GM21717 (cell line): ENCODE data around the gene ESRRG.

Experiments
- ATAC-seq: cut with Tn5 transposase; IDR thresholded peaks from one replicate; pipeline ENCODE4 v1.9.1; 2021; ENCODE audit warnings: mild to moderate bottlenecking, moderate library complexity; ENCODE audit not compliant: unreplicated experiment

ESRRG gene

GRCh38 chr1:216632980-216633379, 90.2 kb downstream of the ESRRG start:
- no peak for ATAC-seq

- no peak for ATAC-seq
Observed at GRCh38 chr1:216630532-216630931, 92.7 kb downstream of the ESRRG start.

GRCh38 chr1:216627252-216627651, 96.0 kb downstream of the ESRRG start:
- no peak for ATAC-seq

DNA sequence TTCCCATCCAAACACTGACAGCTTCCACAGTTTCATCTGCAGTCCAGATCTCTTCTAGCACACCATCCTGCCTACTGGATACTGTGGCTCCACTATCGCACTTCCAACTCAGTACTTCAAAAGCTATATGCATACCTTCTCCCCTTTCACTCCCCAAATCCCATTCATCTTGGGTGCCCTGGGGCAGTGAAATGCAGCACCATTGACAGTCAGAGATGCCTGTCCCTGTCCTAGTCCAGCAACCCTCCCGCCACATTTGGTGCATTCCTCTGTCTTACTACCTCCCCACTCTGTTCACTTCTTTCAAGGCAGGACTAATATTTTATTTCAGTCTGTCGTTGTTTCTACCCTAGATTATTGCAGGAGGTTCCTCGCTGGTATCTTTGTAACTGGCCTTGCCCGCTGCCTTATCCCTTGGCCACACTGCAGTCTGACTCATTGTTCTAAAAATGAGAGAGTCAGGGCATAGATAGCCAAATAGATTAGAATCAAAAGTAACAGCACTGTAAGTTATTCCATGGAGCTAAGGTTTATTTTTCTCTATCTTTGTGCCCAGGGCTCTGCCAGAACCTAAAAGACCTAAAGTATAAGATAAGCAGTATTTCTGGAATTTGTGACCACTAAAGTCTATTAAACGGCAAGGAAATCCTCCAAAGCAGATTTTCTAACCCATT, 96.7 kb downstream of the ESRRG start:
- no peak for ATAC-seq

- ATAC-seq: no peak
Observed at GRCh38 chr1:216621536-216621935, 101.7 kb downstream of the ESRRG start.

- no peak for ATAC-seq
Observed at GRCh38 chr1:216617081-216617875, 106.0 kb downstream of the ESRRG start.

DNA sequence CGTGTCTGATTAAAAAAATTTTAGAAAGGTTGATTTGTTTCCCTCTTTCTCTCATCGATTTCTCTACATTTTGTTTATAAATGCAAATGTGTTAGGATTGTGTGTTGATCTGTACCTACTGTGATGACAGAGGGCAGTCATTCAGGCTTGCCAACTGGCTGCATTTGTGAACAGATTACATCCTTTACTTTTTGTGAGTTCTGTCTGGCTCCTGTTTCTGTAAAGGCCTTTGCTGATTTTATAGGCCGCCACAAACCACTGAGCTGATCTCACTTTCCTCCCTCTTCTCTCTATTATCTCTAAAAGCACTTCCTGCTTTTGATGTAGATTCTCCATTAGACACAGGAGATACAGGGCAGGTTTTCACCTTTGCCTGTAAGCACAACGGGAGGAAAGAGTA, 106.8 kb downstream of the ESRRG start:
- ATAC-seq: no peak

- no peak for ATAC-seq
Observed at GRCh38 chr1:216614011-216614934, 109.0 kb downstream of the ESRRG start.

DNA sequence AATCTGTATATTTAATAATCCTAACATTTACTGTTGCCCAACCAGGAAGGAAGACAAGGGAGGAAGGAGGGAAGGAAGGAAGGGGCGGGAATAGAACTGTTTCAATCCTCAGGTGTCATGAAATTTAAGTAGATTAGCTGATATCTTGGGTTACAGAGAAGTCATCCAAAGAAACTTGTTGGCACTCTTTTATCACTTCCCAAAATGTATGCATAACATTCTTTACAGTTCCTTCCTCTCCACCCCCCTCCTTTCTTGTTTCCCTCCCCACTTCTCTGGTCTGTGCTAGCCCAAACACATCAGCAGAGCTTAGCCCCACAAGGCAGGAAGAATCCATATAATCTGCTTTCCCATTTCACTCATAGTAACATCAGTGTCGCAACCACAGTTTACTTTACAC, 110.9 kb downstream of the ESRRG start:
- no peak for ATAC-seq

GRCh38 chr1:216607067-216607697, 116.0 kb downstream of the ESRRG start:
- no peak for ATAC-seq

DNA sequence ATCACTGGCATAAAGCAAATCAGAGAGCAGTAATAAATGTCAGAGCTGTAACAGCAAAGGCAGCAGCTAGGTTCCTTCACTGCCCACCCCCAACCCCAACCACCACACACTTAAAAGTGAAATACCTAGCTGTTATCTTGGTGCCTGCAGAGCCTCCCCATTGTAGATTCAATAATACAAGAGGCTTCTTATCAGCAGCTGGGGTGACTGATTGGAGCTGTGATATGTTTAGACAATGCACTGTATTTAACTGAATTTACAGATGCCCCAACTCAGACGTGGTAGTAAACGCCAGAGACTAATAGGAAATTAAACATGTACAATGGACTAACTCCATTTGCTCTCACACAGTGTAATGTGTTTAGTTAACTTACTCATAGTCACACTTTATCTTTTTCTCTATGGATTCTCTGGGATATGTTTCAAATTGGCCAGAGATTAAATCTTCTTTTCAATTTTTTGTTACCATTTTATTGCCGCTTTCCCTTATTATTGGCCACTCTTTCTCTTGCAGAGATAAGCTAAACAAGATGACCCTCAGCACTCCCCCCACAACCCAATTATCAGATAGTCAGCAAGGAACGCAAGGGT, 117.1 kb downstream of the ESRRG start:
- ATAC-seq: no peak

GRCh38 chr1:216604771-216605170, 118.5 kb downstream of the ESRRG start:
- no peak for ATAC-seq

GRCh38 chr1:216600730-216601609, 122.3 kb downstream of the ESRRG start:
- ATAC-seq: peak; percentile 82

DNA sequence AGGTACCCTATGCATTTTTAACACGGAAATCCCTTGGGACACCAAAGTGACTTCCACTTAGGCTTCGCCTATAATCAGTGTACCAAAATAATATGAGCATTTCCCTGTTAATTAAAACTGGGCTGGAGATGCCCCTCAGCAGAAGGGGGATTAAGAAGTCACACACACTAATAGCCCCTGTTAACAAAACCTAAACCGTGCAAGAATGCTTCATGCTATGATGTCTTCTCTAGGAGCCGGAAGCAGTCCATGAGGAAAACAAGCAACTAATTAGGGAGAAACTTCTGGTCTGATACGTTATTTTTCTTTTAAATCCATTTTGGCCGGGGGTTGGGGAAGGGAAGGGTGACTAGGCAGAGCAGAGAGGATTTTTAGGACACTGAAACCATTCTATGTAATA, 123.4 kb downstream of the ESRRG start:
- no peak for ATAC-seq

- no peak for ATAC-seq
Observed at GRCh38 chr1:216598448-216598847, 124.8 kb downstream of the ESRRG start.

DNA sequence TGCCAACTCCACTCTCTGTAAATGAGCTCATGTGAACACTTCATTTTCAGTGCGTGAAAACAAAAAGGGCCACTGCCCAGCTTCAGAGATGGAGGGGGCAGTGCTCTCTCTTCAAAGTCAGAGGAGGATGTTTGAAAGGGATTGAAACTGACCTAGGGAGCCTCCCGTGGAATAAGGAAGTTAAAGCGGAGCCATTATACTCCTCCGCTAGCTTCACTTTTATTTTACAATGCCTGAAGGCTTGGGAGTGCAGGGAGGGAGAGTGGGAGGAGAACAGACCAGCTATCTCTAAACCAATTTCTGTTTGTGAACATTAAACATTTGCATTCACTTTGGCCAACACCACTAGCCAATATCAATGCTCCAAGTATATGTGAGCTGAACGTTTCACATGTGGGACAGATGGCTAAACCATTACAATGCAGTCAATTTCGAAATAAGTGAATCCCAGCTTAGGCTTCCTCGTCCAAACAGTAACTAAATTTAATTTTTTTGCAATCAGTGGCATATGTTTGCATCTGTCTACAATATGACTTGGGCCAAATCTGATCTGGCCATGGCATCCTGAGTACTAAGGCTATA, 126.9 kb downstream of the ESRRG start:
- no peak for ATAC-seq

- no peak for ATAC-seq
Observed at GRCh38 chr1:216587715-216588114, 135.5 kb downstream of the ESRRG start.

GRCh38 chr1:216582151-216582550, 141.1 kb downstream of the ESRRG start:
- no peak for ATAC-seq

DNA sequence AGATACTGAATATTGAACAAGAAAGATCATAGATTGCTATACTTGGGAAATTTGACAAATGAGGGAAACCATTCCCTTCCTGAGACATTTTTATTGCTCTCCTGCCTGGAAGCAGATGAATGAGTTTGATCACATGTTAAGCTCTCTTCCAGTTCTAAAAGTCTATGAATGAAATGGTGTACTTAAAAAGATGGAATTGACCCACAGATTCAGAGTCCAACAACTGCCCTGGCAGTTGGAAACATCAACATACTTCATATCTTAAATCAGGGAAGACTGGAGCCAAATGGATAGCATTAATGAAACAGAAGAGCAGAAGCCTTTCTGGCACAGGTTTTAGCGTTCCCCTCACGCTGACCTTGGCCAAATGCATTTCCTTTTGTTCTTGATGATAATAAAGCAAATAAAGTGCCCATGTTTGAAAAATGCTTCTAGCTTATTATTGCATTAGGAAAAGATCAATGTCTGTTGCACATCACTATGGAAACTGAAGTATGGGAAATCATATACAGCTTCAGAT, 142.6 kb downstream of the ESRRG start:
- ATAC-seq: no peak
